ENCODE measurements around the gene SDK1.

DNA sequence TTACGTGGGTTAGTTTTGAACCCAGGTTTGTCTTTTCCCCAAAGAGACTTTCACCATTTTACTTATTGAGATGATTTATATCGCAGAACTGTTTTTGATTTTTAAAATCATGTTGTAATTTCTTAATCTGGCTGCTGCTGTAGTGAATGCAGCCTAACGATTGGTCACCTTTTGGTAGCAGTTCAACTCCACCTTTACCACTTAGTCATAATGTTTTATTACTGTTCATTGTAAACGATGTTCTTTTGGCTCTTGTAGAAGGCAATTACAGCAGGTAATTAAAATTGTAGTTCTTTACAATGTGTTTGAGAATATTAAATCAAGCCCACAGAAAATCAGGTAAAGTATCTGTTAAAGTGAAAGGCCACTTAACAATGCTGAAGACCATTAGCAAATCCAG, 531.1 kb downstream of the SDK1 start:
- no peak for TF ChIP-seq POLR2A (IDR thresholded peaks at IDR 0.05; ENCODE audit: extremely low read depth, insufficient read length)
- TF ChIP-seq, protein P1, sequence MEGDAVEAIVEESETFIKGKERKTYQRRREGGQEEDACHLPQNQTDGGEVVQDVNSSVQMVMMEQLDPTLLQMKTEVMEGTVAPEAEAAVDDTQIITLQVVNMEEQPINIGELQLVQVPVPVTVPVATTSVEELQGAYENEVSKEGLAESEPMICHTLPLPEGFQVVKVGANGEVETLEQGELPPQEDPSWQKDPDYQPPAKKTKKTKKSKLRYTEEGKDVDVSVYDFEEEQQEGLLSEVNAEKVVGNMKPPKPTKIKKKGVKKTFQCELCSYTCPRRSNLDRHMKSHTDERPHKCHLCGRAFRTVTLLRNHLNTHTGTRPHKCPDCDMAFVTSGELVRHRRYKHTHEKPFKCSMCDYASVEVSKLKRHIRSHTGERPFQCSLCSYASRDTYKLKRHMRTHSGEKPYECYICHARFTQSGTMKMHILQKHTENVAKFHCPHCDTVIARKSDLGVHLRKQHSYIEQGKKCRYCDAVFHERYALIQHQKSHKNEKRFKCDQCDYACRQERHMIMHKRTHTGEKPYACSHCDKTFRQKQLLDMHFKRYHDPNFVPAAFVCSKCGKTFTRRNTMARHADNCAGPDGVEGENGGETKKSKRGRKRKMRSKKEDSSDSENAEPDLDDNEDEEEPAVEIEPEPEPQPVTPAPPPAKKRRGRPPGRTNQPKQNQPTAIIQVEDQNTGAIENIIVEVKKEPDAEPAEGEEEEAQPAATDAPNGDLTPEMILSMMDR (IDR thresholded peaks at IDR 0.05; ENCODE audit: low read depth, low read length): no peak
- TF ChIP-seq, protein P2, sequence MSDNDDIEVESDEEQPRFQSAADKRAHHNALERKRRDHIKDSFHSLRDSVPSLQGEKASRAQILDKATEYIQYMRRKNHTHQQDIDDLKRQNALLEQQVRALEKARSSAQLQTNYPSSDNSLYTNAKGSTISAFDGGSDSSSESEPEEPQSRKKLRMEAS (IDR thresholded peaks at IDR 0.05; ENCODE audit: low read depth, low read length): no peak
- TF ChIP-seq MYC (IDR thresholded peaks at IDR 0.05; ENCODE audit: low read depth, low read length): no peak

Measured in NB4 (cell line).